Measurements from ENCODE around the gene ELK3.

GRCh38 chr12:96248136-96248931 is 54.2 kb downstream of the ELK3 start:
- TF ChIP-seq CTCF (IDR thresholded peaks at IDR 0.05) = no peak
- no peak for TF ChIP-seq EZH2 (IDR thresholded peaks at IDR 0.05)
- no peak for TF ChIP-seq EZH2phosphoT487 (IDR thresholded peaks at IDR 0.05)
